ENCODE measurements around the gene SPINK4. TPM values are rescaled to one million over a fixed set of nuclear protein-coding genes. Genes with fewer than 3 reads are reported as not detected.

Gene SPINK4
- polyA plus RNA-seq, 1 donor from 2014 or later, result not detected

GRCh38 chr9:33228606-33229005 lies 11.4 kb upstream of the SPINK4 start:
- Histone ChIP-seq H3K4me2 (ENCODE audit: low read length) (no peak overlapping the region), H2AFZ (ENCODE audit: low read depth, low read length) (no peak overlapping the region), H3K9me3 (ENCODE audit: low read length) (no peaks in the 10 kb centered on the region), H4K20me1 (ENCODE audit: insufficient read depth) (no peaks in the 10 kb centered on the region), H3K9ac (ENCODE audit: low read length) (no peak overlapping the region), H3K36me3 (ENCODE audit: insufficient read depth, low read length) (no peaks in the 10 kb centered on the region), H3K9me2 (ENCODE audit: insufficient read depth, low read length) (no peaks in the 10 kb centered on the region), H3F3A (ENCODE audit: insufficient read depth, low read length, poor library complexity, severe bottlenecking) (no peaks in the 10 kb centered on the region), H3K79me2 (replicated peaks; ENCODE audit: insufficient read depth, low read length) (no peaks in the 10 kb centered on the region), H3K27me3 (ENCODE audit: insufficient read depth, low read depth, low read length) (no peaks in the 10 kb centered on the region), H3K4me3 (ENCODE audit: low read length) (no peak overlapping the region), H3K27ac (ENCODE audit: low read length) (no peak overlapping the region)
- TF ChIP-seq, protein P1, sequence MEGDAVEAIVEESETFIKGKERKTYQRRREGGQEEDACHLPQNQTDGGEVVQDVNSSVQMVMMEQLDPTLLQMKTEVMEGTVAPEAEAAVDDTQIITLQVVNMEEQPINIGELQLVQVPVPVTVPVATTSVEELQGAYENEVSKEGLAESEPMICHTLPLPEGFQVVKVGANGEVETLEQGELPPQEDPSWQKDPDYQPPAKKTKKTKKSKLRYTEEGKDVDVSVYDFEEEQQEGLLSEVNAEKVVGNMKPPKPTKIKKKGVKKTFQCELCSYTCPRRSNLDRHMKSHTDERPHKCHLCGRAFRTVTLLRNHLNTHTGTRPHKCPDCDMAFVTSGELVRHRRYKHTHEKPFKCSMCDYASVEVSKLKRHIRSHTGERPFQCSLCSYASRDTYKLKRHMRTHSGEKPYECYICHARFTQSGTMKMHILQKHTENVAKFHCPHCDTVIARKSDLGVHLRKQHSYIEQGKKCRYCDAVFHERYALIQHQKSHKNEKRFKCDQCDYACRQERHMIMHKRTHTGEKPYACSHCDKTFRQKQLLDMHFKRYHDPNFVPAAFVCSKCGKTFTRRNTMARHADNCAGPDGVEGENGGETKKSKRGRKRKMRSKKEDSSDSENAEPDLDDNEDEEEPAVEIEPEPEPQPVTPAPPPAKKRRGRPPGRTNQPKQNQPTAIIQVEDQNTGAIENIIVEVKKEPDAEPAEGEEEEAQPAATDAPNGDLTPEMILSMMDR (IDR thresholded peaks at IDR 0.05; ENCODE audit: poor library complexity, severe bottlenecking), result no peak
- TF ChIP-seq RAD21 (conservative IDR thresholded peaks at IDR 0.05) (no peak), EP300 (conservative IDR thresholded peaks at IDR 0.05; ENCODE audit: poor library complexity, severe bottlenecking) (no peak)
- TF ChIP-seq, protein P2, sequence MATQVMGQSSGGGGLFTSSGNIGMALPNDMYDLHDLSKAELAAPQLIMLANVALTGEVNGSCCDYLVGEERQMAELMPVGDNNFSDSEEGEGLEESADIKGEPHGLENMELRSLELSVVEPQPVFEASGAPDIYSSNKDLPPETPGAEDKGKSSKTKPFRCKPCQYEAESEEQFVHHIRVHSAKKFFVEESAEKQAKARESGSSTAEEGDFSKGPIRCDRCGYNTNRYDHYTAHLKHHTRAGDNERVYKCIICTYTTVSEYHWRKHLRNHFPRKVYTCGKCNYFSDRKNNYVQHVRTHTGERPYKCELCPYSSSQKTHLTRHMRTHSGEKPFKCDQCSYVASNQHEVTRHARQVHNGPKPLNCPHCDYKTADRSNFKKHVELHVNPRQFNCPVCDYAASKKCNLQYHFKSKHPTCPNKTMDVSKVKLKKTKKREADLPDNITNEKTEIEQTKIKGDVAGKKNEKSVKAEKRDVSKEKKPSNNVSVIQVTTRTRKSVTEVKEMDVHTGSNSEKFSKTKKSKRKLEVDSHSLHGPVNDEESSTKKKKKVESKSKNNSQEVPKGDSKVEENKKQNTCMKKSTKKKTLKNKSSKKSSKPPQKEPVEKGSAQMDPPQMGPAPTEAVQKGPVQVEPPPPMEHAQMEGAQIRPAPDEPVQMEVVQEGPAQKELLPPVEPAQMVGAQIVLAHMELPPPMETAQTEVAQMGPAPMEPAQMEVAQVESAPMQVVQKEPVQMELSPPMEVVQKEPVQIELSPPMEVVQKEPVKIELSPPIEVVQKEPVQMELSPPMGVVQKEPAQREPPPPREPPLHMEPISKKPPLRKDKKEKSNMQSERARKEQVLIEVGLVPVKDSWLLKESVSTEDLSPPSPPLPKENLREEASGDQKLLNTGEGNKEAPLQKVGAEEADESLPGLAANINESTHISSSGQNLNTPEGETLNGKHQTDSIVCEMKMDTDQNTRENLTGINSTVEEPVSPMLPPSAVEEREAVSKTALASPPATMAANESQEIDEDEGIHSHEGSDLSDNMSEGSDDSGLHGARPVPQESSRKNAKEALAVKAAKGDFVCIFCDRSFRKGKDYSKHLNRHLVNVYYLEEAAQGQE (IDR thresholded peaks at IDR 0.05; ENCODE audit: borderline replicate concordance), result no peak

DNA sequence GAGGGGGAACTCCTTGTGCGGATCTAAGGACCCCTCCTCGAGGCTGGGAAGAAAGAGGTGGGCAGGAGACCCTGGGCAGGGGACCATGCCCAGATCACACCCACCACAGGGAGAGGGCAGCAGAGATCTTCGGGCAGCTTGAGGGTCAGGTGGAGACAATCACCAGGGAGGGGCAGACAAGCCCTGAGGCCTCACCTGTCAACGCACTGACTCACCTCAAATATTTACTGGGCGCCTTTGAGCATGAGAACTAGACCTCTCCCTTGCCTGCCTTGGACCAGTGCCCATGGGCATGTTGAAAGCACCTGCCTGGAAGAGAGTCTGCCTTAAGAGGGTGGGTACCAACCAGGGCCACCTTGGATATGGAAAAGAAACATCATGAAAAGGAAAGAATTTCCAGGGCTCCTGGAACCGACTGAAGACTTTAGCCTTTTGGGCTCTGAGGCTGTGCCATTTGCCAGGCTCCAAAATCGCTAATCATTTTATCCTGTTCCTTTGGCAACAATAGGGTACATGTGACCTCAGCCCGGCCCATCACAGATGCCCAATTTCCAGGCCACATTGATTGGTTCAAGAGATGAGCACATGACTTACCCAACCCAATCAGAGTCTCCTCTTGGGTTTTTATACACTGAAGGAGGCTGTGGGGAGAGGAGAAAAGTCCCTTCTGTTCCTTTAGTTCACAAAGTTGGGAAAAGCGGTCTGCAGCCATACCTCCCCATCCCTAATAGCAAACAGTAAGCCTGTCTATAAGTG lies 10.4 kb upstream of the SPINK4 start:
- H3K9me3 ChIP-seq (ENCODE audit: low read length), result no peaks in the 10 kb centered on the region
- H3K4me2 ChIP-seq (ENCODE audit: low read length), result no peak overlapping the region
- H3K36me3 ChIP-seq (ENCODE audit: insufficient read depth, low read length), result no peaks in the 10 kb centered on the region
- H3K79me2 ChIP-seq (replicated peaks; ENCODE audit: insufficient read depth, low read length), result no peaks in the 10 kb centered on the region
- H3K27me3 ChIP-seq (ENCODE audit: insufficient read depth, low read depth, low read length), result no peaks in the 10 kb centered on the region
- H3K27ac ChIP-seq (ENCODE audit: low read length), result no peak overlapping the region
- TF ChIP-seq, protein P2 (IDR thresholded peaks at IDR 0.05; ENCODE audit: borderline replicate concordance), result no peak
- TF ChIP-seq, protein P1 (IDR thresholded peaks at IDR 0.05; ENCODE audit: poor library complexity, severe bottlenecking), result no peak
- TF ChIP-seq MXI1 (conservative IDR thresholded peaks at IDR 0.05; ENCODE audit: poor library complexity, severe bottlenecking) (no peak), EP300 (conservative IDR thresholded peaks at IDR 0.05; ENCODE audit: poor library complexity, severe bottlenecking) (no peak)
- H3K9ac ChIP-seq (ENCODE audit: low read length), result no peak overlapping the region
- H3K4me3 ChIP-seq (ENCODE audit: low read length), result no peak overlapping the region
- H3K9me2 ChIP-seq (ENCODE audit: insufficient read depth, low read length), result no peaks in the 10 kb centered on the region
- no peak overlapping the region for H2AFZ ChIP-seq (ENCODE audit: low read depth, low read length)
- no peaks in the 10 kb centered on the region for H4K20me1 ChIP-seq (ENCODE audit: insufficient read depth)
- H3F3A ChIP-seq (ENCODE audit: insufficient read depth, low read length, poor library complexity, severe bottlenecking), result no peaks in the 10 kb centered on the region

All from neural cell (in vitro differentiated cells).